H1 (cell line): ENCODE data around the gene MPHOSPH9. TPM values are rescaled to one million over a fixed set of nuclear protein-coding genes. Genes with fewer than 3 reads are reported as not detected.

ENCODE experiments used
- HDAC2 ChIP-seq, 2 experiments: fragments of 300-600 bp in 1 of 2; sonication (generic) in 1 of 2; IDR thresholded peaks; 2 replicates each; pipeline ENCODE4 v1.6.1; 2011 to 2012; ENCODE audit warnings: low read depth in 2 of 2, low read length in 2 of 2, mild to moderate bottlenecking in 2 of 2, moderate library complexity in 2 of 2, borderline replicate concordance in 1 of 2, inconsistent platforms in 1 of 2
- POU5F1 ChIP-seq: IDR thresholded peaks from 2 replicates; pipeline ENCODE4 v1.6.1; 2011; ENCODE audit warnings: low read depth, mild to moderate bottlenecking, low read length, moderate library complexity
- SUZ12 ChIP-seq: fragments of 200-600 bp; sonication (generic); IDR thresholded peaks from 2 replicates; pipeline ENCODE4 v1.6.1; 2012; ENCODE audit warnings: mild to moderate bottlenecking, inconsistent platforms, low read length, moderate library complexity, mixed read lengths
- polyA plus RNA-seq, 7 experiments: library from polyadenylated mRNA; depleted of rRNA in 3 of 7; stranded (reverse) in 5 of 7; unstranded in 2 of 7; fragments of >200 nt in 5 of 7; fragments of 200-250 nt in 2 of 7; gene quantifications; 1 replicate in 5 of 7; 2 replicates in 1 of 7; 4 replicates in 1 of 7; pipeline versions ENCODE4 v1.2.1 to v1.2.3, GENCODE V29; 2011 to 2013; ENCODE audit warnings: missing spikeins in 2 of 7, mixed read lengths in 2 of 7
- total RNA-seq: library from RNA; stranded (reverse); fragmentation: NEBNext Ultra II Directional; extraction: Animal tissue kit (Norgen Biotek cat#: 25700); gene quantifications from 2 replicates; pipeline ENCODE4 v1.2.1, GENCODE V29; 2021

Gene MPHOSPH9
- total and polyA plus RNA-seq, 2 of the 8 experiments (the other 6 are each of a cell fraction or from before 2014, with no cell fraction given): 8.8 to 48.8 TPM

DNA sequence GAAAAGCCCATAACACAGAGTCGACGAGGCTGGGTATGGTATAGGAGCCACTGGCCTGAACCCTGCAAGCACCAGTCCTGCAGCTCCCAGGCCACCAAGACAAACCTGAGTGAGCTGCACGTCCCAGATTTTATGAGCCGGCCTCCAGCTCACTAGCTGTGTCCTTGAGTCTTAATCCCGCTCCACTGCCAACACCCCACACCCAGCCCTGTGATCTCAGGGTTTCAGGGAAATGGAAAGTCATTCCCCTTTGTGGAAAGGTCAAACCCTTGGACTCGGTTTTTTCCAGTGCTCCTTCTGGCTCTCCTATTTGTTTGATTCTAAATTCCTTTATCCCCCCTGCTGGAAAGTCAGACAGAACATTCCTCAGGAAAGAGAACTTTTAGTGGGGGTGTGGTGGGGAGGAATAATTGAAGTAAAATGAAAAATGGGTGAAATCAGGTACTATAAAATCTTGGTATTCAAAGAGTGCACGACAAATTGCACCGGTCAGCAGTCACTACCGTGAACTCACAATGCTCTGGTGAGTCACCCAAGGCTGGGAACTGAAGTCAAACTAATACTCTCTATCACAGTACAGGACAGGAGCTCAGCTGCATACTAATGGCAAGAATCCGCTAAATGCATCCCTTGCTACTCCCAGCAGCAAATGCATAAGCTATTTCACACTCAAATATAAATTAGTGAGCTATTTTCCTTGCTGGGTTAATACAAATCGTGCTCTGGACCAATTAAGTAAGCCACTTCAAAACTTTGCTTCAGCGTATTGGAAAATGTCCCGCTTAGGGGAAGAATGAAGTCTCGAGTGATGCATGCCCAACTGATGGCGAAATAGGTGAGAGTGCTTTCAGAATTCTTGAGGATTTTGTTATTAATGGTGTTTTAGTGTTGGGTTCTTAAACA lies 91.1 kb downstream of the MPHOSPH9 start (continued):
- no peak for TF ChIP-seq SUZ12
- TF ChIP-seq POU5F1: no peak
- no peak for TF ChIP-seq HDAC2 (IDR thresholded peaks at IDR 0.05; ENCODE audit: borderline replicate concordance in 1 of 2, low read depth in 2 of 2, low read length in 2 of 2)
